ENCODE measurements around the gene C19orf38.
"Not testable (repeated sequence)": the region's sequence is repeated elsewhere in the genome, so short reads cannot be mapped to it uniquely, and the experiment has no call there.

The C19orf38 gene

GRCh38 chr19:10823690-10824089 is 24.5 kb upstream of the C19orf38 start:
- no peak for DNase-seq (ENCODE audit: low spot score)

- DNase-seq (ENCODE audit: low spot score): no peak
These were observed 22.0 kb upstream of the C19orf38 start for GRCh38 chr19:10826231-10826630.

- DNase-seq (ENCODE audit: low spot score): no peak
These were observed 21.4 kb upstream of the C19orf38 start for GRCh38 chr19:10826846-10827245.

GRCh38 chr19:10828981-10829821 is 19.0 kb upstream of the C19orf38 start:
- DNase-seq (ENCODE audit: low spot score): no peak

- no peak for DNase-seq (ENCODE audit: low spot score)
These were observed 18.2 kb upstream of the C19orf38 start for GRCh38 chr19:10829967-10830366.

GRCh38 chr19:10830370-10830769 is 17.8 kb upstream of the C19orf38 start:
- no peak for DNase-seq (ENCODE audit: low spot score)

- no peak for DNase-seq (ENCODE audit: low spot score)
These were observed 17.1 kb upstream of the C19orf38 start for GRCh38 chr19:10830931-10831779.

- DNase-seq (ENCODE audit: low spot score): no peak
These were observed 16.0 kb upstream of the C19orf38 start for GRCh38 chr19:10831987-10832938.

- DNase-seq (ENCODE audit: low spot score): no peak
These were observed 15.3 kb upstream of the C19orf38 start for GRCh38 chr19:10832939-10833296.

GRCh38 chr19:10835089-10835753 is 13.0 kb upstream of the C19orf38 start:
- no peak for DNase-seq (ENCODE audit: low spot score)

GRCh38 chr19:10835754-10836478 is 12.3 kb upstream of the C19orf38 start, which contains the start of gene TMED1:
Gene TMED1 (minus strand): TSS chr19:10836212. CDS start chr19:10836191, 21 bp downstream.
- peak; percentile 97 for DNase-seq (ENCODE audit: low spot score)

GRCh38 chr19:10836479-10837330 is 11.5 kb upstream of the C19orf38 start:
- peak; percentile 90 for DNase-seq (ENCODE audit: low spot score)

GRCh38 chr19:10837649-10838048 is 10.6 kb upstream of the C19orf38 start:
- DNase-seq (ENCODE audit: low spot score): not testable (repeated sequence)

GRCh38 chr19:10838377-10838776 is 9.8 kb upstream of the C19orf38 start:
- no peak for DNase-seq (ENCODE audit: low spot score)

- DNase-seq (ENCODE audit: low spot score): no peak
These were observed 8.8 kb upstream of the C19orf38 start for GRCh38 chr19:10839114-10840050.

- no peak for DNase-seq (ENCODE audit: low spot score)
These were observed 5.4 kb upstream of the C19orf38 start for GRCh38 chr19:10842788-10843187.

GRCh38 chr19:10846500-10847202 is 1.6 kb upstream of the C19orf38 start:
- no peak for DNase-seq (ENCODE audit: low spot score)

- no peak for DNase-seq (ENCODE audit: low spot score)
These were observed 2.4 kb downstream of the C19orf38 start for GRCh38 chr19:10850631-10851030.

All from AG20443 (cell line).